Right kidney (tissue), 1 donor: ENCODE results near the gene PSMA5.

Source experiments
- DNase-seq: peaks from one replicate; pipeline ENCODE4 v3.0.0-alpha.2; 2016

Gene PSMA5

DNA sequence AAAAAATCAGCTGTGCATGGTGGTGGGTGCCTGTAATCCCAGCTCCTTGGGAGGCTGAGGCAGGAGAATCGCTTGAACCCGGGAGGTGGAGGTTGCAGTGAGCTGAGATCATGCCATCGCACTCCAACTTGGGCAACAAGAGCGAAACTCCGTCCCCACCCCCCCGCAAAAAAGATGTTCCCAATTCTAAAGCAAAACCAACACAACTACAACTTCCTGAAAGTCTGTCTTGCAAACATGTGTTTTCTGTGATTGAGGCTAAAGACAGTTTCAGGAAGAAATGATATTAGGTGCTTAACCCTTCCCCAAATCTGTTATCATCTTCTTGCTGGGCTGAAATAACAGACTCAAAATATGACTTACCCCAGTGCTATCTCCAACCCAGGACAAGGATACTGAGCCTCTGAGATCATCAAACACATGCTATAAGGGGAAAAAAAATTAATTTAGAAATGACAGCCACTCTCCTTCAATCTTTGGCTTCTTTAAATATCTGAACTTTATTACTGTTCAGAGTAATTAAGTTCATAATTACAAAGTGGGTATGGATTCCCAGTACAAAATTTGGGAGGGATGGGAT lies 57.0 kb downstream of the PSMA5 start:
- DNase-seq = no peak

DNA sequence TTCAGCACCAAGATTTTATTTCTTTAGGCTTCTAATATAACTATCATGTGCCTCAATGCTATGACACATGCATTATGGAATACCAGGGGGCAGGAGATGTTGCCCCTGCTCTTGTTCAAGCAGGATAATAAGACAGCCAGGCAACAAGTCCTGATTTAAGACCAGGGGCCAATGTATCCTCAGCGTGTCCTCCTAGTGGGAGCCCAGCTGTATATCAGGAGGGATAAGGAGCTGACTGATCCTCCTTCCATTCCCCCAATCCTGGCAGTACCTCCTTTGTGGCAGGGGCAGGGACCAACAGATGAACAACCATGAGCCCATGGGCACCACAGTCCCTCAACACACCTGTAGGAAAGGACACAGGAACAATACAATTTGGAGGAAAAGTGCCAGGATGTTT lies 57.8 kb downstream of the PSMA5 start:
- DNase-seq = no peak

DNA sequence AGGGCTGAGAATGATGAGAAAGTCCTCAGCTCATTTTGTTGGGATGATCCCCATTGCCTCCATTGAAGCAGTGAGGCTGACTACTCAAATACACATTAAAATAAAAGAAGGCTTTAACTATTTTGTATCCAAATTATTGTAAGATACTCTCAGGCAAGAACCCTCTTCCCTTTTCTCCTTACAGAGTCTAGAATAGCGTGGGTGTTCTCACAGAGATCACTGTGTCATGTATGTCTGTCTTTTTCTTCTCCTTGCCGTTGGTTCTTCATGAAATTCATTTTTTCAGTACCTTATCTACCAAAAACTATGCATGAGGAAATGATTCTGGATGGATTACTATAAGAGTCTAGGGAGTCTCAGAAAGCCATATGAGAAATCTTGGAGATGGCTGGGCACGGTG lies 58.6 kb downstream of the PSMA5 start:
- DNase-seq = no peak

DNA sequence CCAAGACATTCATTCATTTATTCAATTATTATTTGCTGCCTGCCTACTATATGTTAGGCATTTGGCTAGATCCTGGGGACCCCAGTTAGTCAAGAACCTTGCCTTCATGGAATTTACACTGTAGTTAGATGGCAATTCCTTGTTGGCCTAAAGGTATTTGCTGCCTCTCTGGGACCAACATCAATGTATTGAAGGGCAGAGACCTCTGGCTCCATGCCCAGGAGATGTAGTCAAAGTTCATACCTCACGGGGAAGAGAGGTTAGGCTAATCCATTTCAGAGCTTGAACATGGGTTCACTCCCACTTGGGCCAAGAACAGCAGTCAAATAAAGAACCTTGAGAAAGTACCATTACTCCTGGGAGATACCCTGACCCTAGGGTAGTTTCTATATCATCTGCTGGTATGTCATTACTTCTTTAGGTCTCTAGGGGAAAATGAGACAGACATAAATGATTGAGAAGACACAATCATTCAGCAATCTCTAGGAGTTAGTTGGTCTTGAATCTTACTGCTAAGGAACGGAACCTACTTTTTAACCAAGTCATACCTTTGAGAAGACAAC lies 60.5 kb downstream of the PSMA5 start:
- DNase-seq = no peak

DNA sequence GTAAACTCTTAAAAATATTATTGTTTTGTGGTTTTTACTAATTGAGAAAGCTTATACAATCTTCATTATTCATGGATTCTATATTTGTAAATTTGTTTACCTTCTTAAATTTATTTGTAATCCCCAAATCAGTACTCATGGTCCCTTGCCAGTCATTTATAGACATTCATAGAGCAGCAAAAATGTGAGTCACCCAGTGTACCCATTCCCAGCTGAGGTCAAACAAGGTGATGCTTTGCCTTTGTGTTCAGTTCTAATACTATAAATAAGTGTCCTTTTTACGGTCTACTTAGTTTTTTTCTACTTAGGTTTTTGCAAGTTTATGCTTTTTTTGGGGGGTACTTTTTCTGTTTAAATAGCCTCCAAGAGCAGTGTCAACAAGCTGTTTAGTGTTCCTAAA lies 64.6 kb downstream of the PSMA5 start:
- DNase-seq = no peak

DNA sequence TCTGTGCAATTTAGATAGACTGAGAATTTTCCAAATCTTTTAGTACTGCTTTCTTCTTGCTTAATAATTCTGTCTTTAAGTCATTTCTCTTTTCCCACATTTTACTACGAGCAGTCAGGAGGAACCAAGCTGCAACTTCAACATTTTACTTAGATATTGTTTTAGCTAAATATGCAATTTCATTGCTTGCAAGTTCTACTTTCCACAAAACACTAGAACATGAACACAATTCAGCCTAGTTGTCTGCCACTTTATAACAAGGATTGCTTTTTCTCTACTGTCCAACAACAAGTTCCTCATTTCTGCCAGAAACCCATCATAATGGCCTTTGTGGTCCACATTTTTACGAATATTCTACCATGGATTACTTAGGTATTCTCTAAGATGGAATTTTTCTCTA lies 65.2 kb downstream of the PSMA5 start:
- DNase-seq = no peak

DNA sequence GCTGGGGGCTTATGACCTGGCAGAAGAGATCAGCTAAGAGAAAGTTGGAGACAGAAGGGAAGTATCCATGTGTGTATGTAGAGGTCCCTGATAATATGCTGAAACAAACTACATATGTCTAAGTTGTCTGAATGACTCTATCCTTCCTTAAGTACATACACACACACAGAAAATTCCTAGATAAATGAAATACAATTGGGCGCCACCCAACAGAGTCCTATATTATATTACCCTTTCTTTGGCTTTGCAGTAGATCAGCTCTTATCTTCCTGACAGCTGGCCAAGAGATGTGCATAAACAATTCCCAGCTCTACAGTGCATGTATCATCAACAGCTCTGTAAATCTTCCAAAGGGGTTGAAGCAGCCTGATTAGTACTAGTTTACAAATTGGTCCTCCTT lies 68.6 kb downstream of the PSMA5 start:
- DNase-seq = no peak

DNA sequence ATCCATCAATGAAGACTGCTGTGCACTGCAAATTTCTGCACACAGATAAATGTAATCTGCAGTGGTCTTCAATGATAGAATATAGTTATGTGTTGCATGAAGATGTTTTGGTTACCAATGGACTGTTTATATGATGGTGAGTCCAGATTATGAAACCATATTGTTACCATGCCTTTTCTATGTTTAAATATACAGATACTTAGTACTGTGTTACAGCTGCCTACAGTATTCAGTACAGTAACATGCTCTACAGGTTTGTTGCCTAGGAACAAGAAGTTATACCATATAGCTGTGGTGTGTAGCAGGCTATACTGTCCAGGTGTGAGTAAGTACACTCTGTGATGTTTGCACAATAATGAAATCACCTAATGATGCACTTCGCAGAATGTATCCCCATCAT lies 69.3 kb downstream of the PSMA5 start:
- DNase-seq = no peak

DNA sequence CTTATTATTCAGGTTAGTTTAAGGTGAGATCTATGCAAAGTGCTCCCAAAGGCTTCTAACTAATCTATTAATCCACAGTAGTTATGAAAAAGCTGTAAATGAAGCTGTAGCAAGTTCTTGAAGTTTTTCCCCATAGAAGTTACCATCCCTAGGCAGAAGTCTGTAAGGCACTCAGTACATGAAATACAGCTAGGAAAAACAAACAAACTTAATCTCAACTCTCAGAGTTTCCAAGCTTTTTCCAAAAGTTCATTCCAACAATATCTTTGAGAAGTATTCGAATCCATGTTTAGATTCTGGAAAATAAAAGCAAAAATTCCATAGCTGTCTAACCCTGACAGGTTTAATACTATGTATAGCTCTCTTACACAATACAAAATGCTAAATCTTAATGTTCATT lies 69.7 kb downstream of the PSMA5 start:
- no peak for DNase-seq

DNA sequence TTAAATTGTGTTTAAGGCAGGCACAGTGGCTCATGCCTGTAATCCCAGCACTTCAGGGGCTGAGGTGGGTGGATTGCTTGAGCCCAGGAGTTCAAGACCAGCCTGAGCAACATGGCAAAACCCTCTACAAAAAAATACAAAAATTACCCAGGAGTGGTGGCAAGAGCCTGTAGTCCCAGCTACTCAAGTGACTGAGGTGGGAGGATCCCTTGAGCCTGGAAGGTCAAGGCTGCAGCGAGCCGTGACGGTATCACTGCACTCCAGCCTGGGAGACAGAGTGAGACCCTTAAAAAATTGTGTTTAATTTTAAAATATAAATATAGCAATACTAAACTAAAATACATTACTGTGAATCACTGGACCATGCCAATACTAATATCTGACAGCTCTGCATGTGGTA lies 71.3 kb downstream of the PSMA5 start:
- DNase-seq = peak; percentile 11

DNA sequence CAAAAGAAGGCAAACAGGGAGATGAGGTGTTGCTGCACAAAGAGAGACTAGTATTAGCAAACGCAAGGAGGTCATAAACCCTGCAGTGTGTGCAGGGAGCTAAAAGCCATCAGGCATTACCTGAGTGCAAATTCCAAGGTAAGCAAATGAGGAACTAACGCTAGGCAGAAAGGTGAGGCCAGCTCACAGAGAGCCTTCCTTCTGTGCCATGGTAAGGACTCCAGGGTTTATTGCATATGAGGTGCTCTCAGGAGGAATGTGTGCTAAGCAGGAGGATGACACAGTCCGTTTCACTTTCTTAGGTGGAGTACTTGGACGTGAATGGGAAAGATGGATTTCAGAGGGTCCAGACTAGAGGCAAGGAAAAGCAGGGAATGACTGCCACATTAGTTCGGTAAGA lies 74.8 kb downstream of the PSMA5 start:
- DNase-seq = no peak

DNA sequence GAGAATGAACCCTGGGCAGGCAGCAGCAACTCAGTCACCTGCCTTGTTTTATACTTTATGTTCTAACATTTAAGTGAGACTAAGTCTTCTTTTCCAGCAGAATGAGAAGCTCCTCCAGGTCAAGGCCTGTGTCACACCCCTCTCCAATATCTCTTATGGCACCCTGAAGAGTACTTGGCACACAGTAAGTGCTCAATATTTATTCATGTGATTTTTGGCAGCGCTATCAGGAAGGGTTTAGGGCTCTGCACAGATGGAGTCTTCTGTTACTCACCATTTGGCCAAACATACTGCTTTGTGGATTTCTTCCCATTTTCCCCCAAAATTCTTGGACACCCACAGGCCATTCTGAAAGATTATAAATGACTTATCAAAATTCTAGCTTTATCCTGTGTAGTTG lies 75.6 kb downstream of the PSMA5 start:
- DNase-seq = no peak

DNA sequence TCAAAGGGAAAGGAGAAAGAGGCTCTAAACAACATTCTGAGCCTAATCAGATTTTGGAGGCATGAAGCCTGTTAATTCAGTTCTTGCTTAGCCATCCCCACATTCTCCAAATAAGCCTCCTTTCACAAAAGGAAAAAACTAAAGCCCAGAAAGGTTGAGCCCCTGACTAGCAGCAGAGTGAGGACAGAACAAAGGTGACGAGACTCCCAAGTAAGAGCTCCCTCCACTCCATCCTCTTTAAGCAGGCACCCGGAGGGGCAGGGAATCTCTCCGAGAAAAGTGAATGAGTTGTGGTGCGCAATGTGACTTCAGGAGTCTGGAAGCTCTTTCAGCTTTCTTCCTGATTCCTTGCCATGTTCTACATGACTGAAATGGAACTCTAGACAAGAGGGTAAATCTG lies 76.1 kb downstream of the PSMA5 start:
- DNase-seq = no peak
